DMS79 treated with DMSO at 0.1 percent for 48 hours (cell line): Measurements from ENCODE around the gene CYP51A1.
"Not testable (repeated sequence)": the region's sequence is repeated elsewhere in the genome, so short reads cannot be mapped to it uniquely, and the experiment has no call there.

Experiments used
- DNase-seq: peaks from one replicate; lab custom pipeline; 2025; lab: John Stamatoyannopoulos, UW

The CYP51A1 gene

DNA sequence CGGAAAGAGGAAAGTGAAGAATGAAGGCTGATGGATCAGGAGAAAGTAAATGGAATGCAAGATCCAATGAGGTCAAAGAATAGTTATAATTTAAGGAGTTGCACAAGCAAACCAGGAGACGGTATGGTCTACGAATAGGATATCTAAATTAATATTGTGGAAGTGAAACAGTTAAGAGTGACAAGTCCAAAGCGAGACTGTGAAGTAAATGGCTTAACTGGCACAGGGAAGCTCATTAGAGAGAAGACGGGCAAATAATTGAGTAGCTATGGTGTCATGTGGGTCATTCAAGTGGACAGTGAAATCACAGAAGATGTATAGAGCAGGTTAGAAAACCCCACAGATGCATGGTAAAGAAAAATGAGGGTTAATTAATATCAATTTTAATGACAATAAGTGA is 3.2 kb downstream of the CYP51A1 start:
- no peak for DNase-seq

DNA sequence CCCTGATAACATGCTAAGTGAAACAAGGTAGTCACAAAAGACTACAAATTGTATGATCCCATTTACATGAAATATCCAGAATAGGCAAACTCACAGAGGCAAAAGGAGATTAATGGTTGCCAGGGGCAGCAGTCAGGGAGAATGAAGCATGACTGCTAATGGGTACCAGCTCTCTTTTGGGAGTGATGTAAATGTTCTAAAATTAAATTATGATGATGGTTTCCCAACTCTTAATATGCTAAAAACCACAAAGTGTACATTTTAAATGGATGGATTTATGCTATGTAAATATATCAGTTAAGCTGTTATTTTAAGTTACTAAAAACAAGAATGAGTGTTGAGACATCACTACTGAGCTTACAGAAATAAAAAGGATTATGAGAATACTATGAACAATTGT is 12.6 kb downstream of the CYP51A1 start:
- no peak for DNase-seq

DNA sequence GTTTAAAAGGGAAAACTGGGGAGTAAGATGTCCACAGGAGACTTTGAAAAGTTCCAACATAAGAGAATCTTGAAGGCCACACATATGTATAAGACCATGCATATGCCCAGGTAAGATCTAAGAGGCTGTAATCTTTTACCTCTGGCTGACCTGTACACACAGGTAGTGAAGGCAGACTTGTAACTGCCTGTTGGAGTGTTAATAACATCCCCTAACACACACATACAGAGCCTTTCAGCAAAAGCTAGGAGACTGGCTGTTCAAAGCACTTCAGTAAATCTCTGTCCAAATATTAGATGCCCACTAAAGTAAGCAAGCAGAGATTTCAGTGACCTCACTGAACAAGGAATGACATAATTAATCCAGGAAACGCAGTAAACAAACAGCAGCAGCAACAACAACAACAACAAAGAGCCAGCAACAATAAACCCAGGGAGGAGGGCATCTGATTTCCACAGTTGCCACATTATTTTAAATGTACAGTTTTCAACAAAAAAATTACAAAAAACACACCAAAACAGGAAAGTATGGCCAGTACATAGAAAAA is 15.0 kb downstream of the CYP51A1 start:
- DNase-seq, result no peak

DNA sequence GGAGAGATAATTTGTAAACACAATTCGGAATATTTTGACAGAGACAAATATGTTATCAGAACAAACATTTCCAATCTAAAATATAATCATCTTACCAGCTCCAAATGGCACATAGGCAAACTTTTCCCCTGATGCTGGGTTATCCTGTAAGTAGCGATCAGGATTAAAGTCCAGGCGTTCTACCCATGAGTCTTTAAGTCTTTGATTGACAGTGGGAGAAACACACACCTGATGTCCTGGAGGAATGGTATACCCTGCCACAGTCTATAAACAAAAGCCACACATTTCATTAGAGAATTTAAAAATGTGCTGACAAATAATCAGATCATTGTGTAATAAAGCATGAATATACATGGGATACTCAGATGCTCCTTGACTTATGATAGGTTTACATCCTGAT is 17.3 kb downstream of the CYP51A1 start:
- DNase-seq, result no peak

DNA sequence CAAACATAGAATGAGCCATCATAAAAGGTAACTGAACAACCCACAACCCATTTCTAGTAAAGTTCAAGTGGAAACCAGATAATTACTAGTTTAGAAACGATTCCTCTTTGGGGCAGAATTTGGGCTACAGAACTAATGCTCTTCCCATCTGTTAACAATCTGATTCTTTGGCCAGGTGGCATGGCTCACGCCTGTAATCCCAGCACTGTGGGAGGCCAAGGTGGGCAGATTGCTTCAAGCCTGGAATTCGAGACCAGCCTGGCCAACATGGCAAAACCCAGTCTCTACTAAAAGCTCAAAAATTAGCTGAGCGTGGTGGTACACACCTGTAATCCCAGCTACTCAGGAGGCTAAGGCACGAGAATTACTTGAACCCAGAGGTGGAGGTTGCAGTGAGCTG is 18.5 kb downstream of the CYP51A1 start:
- DNase-seq, result no peak

DNA sequence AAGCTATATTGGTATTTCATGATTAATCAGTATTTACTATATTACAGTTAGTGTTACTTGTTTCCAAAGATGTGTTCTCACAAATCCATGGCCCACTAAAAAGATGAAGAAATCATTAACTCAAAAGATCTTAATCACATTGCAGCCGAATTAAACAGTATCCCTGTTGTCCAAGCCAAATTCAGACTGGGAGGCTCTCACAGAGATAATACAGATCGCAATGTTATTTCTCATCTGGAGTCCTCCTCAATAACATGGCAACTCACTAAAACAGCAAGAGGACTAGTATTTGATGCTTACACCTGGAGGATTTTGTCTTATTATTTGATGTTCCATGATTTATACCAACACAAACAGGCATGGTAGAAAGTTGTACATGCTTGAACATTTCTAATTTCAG is 23.4 kb downstream of the CYP51A1 start:
- DNase-seq, result no peak

DNA sequence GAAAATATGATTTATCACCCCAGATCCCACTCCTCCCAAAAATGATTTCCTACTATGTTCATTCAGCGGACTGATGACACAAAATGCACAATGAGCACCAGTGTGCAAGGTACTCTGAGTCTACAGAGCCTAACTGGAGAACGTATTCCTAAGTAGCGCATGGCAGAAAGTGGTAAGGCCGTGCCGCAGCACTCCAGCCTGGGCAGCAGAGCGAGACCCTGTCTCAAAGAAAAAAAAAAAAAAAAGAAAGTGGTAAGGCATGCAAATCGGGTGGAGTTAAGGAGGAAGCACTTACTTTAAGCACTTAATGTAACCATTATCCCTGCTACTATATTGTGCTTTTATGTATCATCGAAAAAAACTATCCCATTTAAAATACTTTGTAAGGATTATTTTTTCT is 25.5 kb downstream of the CYP51A1 start:
- DNase-seq, result no peak

DNA sequence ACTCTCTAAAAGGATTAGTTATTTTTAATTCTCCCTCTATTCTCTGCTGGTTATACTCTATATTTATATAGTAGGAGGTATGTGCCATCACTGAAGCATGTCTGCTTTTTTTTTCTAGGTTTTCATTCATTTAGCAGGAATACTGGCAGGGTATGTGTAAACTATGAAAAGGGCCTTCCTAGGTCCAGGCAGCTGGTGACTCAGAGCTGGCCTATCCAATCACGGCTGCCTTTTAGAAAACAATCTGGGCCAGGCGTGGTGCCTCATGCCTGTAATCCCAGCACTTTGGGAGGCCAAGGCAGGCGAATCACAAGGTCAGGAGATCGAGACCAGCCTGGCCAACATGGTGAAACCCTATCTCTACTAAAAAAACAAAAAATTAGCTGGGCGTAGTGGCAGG is 31.4 kb downstream of the CYP51A1 start:
- DNase-seq, result not testable (repeated sequence)

DNA sequence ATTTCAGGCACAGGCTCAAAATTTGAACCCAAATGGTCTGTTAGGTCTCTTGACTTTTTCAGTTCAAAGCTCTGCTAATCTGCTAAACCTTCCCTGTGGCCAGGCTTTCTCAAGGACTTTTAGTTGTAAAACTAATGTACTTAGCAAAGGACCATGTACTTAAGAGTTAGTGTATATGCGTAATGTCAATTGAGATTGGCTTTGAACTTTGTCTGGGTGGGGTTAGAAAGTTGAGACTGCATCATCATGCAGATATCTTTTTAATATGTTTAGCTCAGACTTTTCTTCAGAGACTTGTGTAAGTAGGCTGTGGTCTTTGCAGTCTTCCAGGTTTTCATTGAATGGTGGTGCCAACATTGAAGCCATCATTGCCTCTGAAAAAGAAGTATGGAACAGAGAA is 33.7 kb downstream of the CYP51A1 start:
- no peak for DNase-seq

DNA sequence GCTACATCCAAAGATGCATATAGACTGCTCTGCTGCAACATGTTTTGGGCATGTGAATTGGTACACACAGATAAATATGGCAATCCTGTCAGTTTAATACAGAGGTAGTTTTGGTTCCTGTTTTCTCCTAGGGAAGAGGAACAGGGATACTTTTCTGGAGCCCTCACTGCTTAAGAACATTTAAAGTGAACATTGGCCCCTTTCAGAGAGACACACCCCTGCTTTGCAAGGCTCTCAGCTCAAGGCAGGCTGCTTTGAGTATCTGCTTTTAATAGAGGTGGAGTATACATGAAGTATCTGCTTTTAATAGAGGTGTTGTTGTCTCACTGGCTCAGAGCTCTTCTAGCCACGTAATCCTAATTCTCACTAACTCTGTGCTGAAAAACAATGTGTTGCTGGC is 38.9 kb downstream of the CYP51A1 start:
- no peak for DNase-seq

DNA sequence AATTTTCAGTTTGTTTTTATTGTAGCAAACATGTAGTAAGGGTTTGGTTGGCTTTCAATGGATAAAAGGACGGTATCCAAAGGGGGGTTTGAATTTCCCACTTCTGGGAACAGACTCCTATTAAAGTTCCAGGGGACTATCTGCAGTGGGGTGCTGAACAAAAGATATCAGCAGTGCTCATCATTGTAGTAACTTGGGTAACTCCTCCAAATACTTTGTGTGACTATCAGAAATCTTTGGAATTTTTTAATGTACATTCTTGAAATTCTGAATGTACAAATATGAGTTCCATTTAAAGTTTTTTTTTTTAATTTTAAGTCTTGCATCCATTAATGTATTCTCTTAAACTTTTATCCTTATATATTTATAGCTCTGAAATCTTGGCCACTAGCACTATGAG is 42.1 kb downstream of the CYP51A1 start:
- DNase-seq, result no peak

DNA sequence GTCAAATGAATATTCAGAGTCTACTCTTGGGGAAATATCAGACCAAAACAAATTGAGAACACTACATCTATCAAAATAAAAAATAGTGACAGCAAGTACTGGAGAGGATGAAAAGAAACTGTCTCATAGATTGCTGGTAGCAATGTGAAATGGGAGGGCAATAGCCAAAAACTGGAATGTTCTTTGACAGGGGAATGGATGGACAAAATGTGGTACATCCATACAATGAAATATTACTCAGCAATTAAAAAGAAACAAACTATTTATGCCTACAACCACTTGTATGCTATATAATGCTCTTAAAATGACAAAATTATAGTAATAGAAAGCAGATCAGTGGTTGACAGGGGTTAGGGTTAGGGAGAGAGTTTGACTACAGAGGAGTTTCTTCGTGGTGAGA is 46.0 kb downstream of the CYP51A1 start:
- no peak for DNase-seq

DNA sequence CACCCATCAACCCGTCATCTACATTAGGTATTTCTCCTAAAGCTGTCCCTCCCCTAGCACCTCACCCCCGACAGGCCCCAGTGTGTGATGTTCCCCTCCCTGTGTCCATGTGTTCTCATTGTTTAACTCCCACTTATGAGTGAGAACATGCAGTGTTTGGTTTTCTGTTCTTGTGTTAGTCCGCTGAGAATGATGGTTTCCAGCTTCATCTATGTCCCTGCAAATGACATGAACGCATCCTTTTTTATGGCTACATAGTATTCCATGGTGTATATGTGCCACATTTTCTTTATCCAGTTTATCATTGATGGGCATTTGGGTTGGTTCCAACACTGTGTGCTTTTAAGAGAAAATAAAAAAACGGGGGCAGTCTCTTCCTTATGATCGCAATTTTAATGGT is 50.4 kb downstream of the CYP51A1 start:
- DNase-seq, result not testable (repeated sequence)

DNA sequence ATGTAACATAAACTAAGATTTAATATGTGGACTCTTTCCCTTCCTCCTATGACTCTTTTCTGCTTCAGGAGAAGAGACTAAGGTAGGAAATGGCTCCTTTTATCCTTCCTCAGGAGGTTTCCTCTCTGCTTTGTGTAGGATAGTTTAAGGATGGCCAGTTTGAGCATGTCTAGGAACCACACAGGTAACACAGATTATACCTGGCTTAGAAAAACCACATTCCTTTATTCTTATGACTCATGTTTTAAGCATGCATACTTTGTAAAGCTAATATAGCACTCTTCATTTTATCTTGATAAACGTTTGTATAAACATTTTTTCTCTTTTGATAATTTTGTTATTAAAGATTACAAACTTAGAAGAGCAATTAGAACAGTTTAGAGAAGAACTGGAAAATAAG is 57.8 kb downstream of the CYP51A1 start:
- no peak for DNase-seq

DNA sequence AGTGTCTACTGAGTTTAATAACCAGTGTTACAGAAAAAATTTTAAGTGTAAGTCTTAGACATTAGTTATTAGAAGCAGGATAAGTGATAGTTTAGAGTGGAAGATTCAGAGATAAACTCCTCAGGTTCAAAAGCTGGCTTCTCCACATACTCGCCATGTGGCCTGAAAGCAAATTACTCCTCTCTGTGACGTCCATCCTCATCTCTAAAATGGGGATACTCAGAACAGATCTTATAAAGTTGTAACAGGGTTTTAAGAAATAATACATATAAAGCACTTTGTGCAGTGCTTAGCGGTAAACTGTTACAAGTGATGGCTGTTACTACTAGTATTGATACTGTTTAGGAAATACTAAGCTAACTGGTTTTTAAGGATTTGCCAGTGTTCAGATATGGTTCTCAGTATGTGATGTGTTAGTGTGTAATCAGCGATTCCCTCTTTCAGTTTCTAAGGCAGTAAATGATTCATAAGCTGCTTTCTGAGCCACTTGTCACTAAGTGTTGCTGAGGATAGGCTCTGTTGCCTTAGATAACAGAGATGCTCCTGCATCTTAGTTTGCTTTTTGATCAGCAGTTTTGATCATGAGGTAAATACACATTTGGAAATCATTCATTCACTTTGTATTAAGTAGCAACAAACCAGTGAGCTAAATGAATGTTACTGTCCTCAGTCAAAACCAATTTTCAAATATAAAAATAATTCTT is 58.7 kb downstream of the CYP51A1 start:
- DNase-seq, result no peak

DNA sequence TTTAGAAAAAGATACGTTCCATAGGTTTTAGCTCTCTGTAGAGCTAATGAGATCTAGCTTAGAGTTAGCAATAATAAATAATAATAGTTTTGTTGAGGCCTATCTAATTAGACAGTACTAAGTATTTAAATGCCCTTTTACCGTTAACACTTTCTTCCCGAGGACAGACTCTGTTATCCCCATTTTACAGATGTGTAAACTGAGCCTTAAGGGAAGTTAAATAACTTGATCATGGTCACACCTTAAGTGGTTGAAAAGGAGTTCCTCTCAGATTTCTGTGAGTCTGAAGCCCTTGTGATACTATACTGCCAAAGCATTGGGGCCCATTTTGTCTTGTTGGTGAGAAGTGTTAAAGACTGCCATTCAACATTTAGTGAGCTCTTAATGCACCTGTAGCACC is 61.6 kb downstream of the CYP51A1 start:
- no peak for DNase-seq

DNA sequence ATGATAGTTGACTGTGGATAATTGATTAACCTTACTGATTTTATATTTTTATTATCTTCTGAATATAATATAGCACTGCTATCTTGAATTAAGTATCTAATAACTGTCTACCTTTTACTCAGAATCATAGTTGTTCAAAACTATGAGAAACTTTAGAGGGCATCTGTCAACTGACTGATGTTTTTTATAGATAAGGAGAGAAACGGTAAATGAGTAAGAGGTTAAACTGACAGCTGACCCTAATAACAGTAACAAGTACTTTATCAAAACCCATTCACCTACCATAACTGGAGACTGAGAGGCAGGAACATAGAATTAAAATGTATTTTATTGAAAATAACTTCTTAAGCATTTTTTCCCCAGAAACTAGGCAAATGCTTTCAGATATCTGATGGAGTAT is 62.2 kb downstream of the CYP51A1 start:
- no peak for DNase-seq

DNA sequence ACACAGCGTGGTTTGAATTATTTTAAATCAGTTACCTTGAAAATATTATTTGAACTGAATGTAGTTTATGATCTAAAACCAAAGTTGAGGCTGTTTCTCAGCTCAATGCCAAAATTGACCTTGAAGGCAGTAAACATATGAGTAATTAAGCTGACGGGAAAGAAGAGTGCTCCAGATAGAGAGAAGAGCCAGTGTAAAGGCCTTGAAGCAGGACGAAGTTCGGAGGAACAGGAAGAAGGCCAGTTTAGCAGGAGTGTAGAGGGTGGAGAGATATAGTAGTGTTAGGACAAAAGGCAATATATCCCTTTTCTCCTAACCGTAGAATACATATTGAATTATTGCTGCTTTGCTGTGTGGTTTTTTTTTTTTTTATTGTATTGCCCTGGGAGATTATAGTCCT is 63.2 kb downstream of the CYP51A1 start:
- DNase-seq, result no peak

DNA sequence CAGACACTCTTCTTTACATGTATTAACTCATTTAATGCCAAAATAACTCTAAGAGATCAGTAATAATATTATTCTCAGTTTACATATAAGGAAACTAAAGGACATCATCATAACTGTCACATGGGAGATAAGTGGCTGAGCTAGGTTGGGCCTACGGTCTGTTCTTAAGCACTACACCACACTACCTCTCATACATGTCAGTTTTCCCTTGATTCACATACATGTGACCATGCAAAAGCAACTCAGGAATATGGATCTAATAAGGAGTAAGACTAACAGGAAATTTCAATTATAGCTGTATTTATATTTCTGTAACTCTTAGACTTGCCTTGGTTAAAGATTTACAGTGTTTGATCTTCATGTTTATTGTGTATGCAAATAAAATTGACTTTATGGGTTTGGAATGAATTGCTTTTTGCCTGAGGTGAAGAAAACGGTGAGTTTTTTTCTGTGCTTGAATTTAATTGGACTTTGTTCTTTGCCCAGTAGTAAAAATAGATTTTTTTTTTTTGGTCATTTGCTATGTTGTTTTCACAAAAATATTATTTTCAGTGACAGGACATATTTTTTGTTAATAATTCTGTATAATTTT is 69.7 kb downstream of the CYP51A1 start:
- no peak for DNase-seq
